Neural progenitor cell (in vitro differentiated cells): Measurements from ENCODE around the gene KCNQ1. TPM values are rescaled to one million over a fixed set of nuclear protein-coding genes. Genes with fewer than 3 reads are reported as not detected.

Experiments used
- DNase-seq: peaks from one replicate; pipeline ENCODE4 v3.0.0-alpha.2; 2016; ENCODE audit warnings: low spot score
- H2AFZ ChIP-seq: fragments of 200-600 bp; sonication (generic); replicated peaks from 2 replicates; pipeline ENCODE4 v1.6.1; 2016; ENCODE audit warnings: antibody characterized with exemption
- H3F3A ChIP-seq: fragments of 200-600 bp; sonication (generic); 2 replicates; pipeline ENCODE4 v1.6.1; 2016; ENCODE audit warnings: antibody characterized with exemption, low read depth
- H3K27ac ChIP-seq: fragments of 200-600 bp; sonication (generic); 2 replicates; pipeline ENCODE4 v1.5.1; 2016; ENCODE audit warnings: mild to moderate bottlenecking
- H3K27me3 ChIP-seq: fragments of 200-600 bp; sonication (generic); 2 replicates; pipeline ENCODE4 v1.6.1; 2016; ENCODE audit warnings: mild to moderate bottlenecking, moderate library complexity
- H3K36me3 ChIP-seq: fragments of 200-600 bp; sonication (generic); 2 replicates; pipeline ENCODE4 v1.5.1; 2016
- H3K4me1 ChIP-seq: fragments of 200-600 bp; sonication (generic); 2 replicates; pipeline ENCODE4 v1.6.1; 2016; ENCODE audit warnings: mixed run types
- H3K4me2 ChIP-seq: fragments of 200-600 bp; sonication (generic); 2 replicates; pipeline ENCODE4 v1.6.1; 2016
- H3K4me3 ChIP-seq: fragments of 200-600 bp; sonication (generic); 2 replicates; pipeline ENCODE4 v1.5.1; 2016
- H3K79me2 ChIP-seq: fragments of 200-600 bp; sonication (generic); 2 replicates; pipeline ENCODE4 v1.6.1; 2016; ENCODE audit warnings: low read depth
- H3K9ac ChIP-seq: fragments of 200-600 bp; sonication (generic); 2 replicates; pipeline ENCODE4 v1.6.1; 2016
- H3K9me3 ChIP-seq: fragments of 200-600 bp; sonication (generic); 2 replicates; pipeline ENCODE4 v1.5.1; 2016; ENCODE audit warnings: low read depth
- H4K20me1 ChIP-seq: fragments of 200-600 bp; sonication (generic); 2 replicates; pipeline ENCODE4 v1.6.1; 2016; ENCODE audit warnings: low read depth
- H3K27ac Mint-ChIP-seq: 3 replicates; pipeline ENCODE4 v1.8.0; 2021; ENCODE audit warnings: mixed read lengths
- H3K27me3 Mint-ChIP-seq: 2 replicates; pipeline ENCODE4 v1.8.0; 2022; ENCODE audit warnings: low read depth, mild to moderate bottlenecking, inconsistent platforms, moderate library complexity, mixed read lengths; ENCODE audit not compliant: insufficient read depth
- H3K36me3 Mint-ChIP-seq: 3 replicates; pipeline ENCODE4 v1.8.0; 2021; ENCODE audit warnings: mixed read lengths
- H3K4me1 Mint-ChIP-seq: 3 replicates; pipeline ENCODE4 v1.8.0; 2021; ENCODE audit warnings: mixed read lengths
- H3K4me3 Mint-ChIP-seq: 3 replicates; pipeline ENCODE4 v1.8.0; 2021; ENCODE audit warnings: mild to moderate bottlenecking, moderate library complexity, mixed read lengths
- H3K9me3 Mint-ChIP-seq: 3 replicates; pipeline ENCODE4 v1.8.0; 2020; ENCODE audit warnings: mixed read lengths
- EZH2 ChIP-seq: fragments of 200-600 bp; sonication (generic); IDR thresholded peaks from 2 replicates; pipeline ENCODE4 v1.6.1; 2017; ENCODE audit warnings: antibody characterized with exemption, mild to moderate bottlenecking, moderate library complexity
- EZH2phosphoT487 ChIP-seq: fragments of 200-600 bp; sonication (generic); IDR thresholded peaks from 2 replicates; pipeline ENCODE4 v1.6.1; 2017; ENCODE audit warnings: antibody characterized with exemption
- total RNA-seq: library from RNA; depleted of rRNA; stranded (reverse); fragments of >200 nt; gene quantifications from 2 replicates; pipeline ENCODE4 v1.2.3, GENCODE V29; 2015; ENCODE audit warnings: low replicate concordance
- TF ChIP-seq, protein P1 (sequence below): fragments of 200-600 bp; sonication (generic); IDR thresholded peaks from 2 replicates; pipeline ENCODE4 v1.5.1; 2017; ENCODE audit warnings: antibody characterized with exemption, mild to moderate bottlenecking

The KCNQ1 gene
- total RNA-seq, 1 donor from 2014 or later, result 0.11 TPM

DNA sequence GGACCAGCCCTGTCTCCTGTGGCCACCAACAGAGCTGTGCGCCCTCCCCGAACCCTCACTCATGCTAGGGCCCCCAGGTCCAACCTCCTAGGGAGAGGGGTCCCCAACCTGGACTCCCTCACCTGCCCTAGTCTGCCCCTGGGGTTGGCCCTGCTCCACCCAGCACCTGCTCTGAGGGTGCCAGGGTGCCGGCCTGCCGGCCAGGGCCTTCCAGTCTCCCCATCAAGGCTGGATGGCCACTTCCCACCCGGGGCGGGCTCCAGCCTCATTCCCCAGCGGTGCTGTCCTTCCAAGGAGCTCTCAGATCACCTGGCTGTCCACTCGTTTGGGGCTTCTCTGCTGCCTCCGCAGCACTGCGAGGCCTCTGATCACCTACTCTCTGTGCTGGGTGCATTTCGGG is 401.7 kb downstream of the KCNQ1 start:
- no peak overlapping the region for H3K4me3 Mint-ChIP-seq
- no peaks in the 10 kb centered on the region for H3K9me3 ChIP-seq
- H3F3A ChIP-seq, result no peaks in the 10 kb centered on the region
- H3K4me1 Mint-ChIP-seq, result peaks cover 32% of the 10 kb centered on the region
- no peaks in the 10 kb centered on the region for H3K36me3 ChIP-seq
- H3K27me3 ChIP-seq, result no peaks in the 10 kb centered on the region
- H3K27me3 Mint-ChIP-seq, result peaks cover 6% of the 10 kb centered on the region
- no peaks in the 10 kb centered on the region for H4K20me1 ChIP-seq
- H3K4me1 ChIP-seq, result peaks cover 23% of the 10 kb centered on the region
- no peak overlapping the region for H3K4me3 ChIP-seq
- H3K27ac Mint-ChIP-seq, result peak overlapping the region; percentile 79
- no peaks in the 10 kb centered on the region for H3K9me3 Mint-ChIP-seq
- H3K36me3 Mint-ChIP-seq, result no peaks in the 10 kb centered on the region
- no peak for DNase-seq
- no peak overlapping the region for H3K9ac ChIP-seq
- H3K4me2 ChIP-seq, result no peak overlapping the region
- no peaks in the 10 kb centered on the region for H3K79me2 ChIP-seq
- TF ChIP-seq EZH2 (no peak), EZH2phosphoT487 (no peak)
- TF ChIP-seq, protein P1, sequence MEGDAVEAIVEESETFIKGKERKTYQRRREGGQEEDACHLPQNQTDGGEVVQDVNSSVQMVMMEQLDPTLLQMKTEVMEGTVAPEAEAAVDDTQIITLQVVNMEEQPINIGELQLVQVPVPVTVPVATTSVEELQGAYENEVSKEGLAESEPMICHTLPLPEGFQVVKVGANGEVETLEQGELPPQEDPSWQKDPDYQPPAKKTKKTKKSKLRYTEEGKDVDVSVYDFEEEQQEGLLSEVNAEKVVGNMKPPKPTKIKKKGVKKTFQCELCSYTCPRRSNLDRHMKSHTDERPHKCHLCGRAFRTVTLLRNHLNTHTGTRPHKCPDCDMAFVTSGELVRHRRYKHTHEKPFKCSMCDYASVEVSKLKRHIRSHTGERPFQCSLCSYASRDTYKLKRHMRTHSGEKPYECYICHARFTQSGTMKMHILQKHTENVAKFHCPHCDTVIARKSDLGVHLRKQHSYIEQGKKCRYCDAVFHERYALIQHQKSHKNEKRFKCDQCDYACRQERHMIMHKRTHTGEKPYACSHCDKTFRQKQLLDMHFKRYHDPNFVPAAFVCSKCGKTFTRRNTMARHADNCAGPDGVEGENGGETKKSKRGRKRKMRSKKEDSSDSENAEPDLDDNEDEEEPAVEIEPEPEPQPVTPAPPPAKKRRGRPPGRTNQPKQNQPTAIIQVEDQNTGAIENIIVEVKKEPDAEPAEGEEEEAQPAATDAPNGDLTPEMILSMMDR, result no peak
- H2AFZ ChIP-seq, result no peak overlapping the region
- no peak overlapping the region for H3K27ac ChIP-seq

GRCh38 chr11:2847561-2847960 is 402.8 kb downstream of the KCNQ1 start:
- Histone ChIP-seq H3K27ac (no peak overlapping the region), H3K9ac (no peak overlapping the region), H3K79me2 (no peaks in the 10 kb centered on the region), H3K4me2 (no peak overlapping the region), H3K36me3 (no peaks in the 10 kb centered on the region), H3K4me1 (peaks cover 24% of the 10 kb centered on the region), H3K27me3 (no peaks in the 10 kb centered on the region), H3K9me3 (no peaks in the 10 kb centered on the region), H3F3A (no peaks in the 10 kb centered on the region), H2AFZ (no peak overlapping the region), H4K20me1 (no peaks in the 10 kb centered on the region), H3K4me3 (no peak overlapping the region)
- no peak for DNase-seq
- no peaks in the 10 kb centered on the region for H3K36me3 Mint-ChIP-seq
- peaks cover 40% of the 10 kb centered on the region for H3K4me1 Mint-ChIP-seq
- no peak overlapping the region for H3K4me3 Mint-ChIP-seq
- peaks cover 6% of the 10 kb centered on the region for H3K27me3 Mint-ChIP-seq
- no peaks in the 10 kb centered on the region for H3K9me3 Mint-ChIP-seq
- TF ChIP-seq EZH2phosphoT487, result no peak
- TF ChIP-seq, protein P1, result no peak
- no peak for TF ChIP-seq EZH2
- H3K27ac Mint-ChIP-seq, result peak overlapping the region; percentile 74

DNA sequence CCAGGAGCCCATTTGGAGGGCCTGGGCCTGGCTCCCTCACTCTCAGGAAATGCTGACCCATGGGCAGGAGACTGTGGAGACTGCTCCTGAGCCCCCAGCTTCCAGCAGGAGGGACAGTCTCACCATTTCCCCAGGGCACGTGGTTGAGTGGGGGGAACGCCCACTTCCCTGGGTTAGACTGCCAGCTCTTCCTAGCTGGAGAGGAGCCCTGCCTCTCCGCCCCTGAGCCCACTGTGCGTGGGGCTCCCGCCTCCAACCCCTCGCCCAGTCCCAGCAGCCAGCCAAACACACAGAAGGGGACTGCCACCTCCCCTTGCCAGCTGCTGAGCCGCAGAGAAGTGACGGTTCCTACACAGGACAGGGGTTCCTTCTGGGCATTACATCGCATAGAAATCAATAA is 403.7 kb downstream of the KCNQ1 start:
- Histone ChIP-seq H3K79me2 (no peaks in the 10 kb centered on the region), H3K9me3 (no peaks in the 10 kb centered on the region), H3K27me3 (no peaks in the 10 kb centered on the region), H3K36me3 (no peaks in the 10 kb centered on the region), H3K9ac (no peak overlapping the region), H3K4me3 (no peak overlapping the region), H3F3A (no peaks in the 10 kb centered on the region), H3K4me2 (no peak overlapping the region), H3K27ac (no peak overlapping the region), H2AFZ (no peak overlapping the region), H3K4me1 (peaks cover 24% of the 10 kb centered on the region), H4K20me1 (no peaks in the 10 kb centered on the region)
- no peaks in the 10 kb centered on the region for H3K36me3 Mint-ChIP-seq
- peaks cover 42% of the 10 kb centered on the region for H3K4me1 Mint-ChIP-seq
- no peak for DNase-seq
- TF ChIP-seq, protein P1, result no peak
- TF ChIP-seq EZH2, result no peak
- no peak for TF ChIP-seq EZH2phosphoT487
- peak overlapping the region; percentile 31 for H3K4me3 Mint-ChIP-seq
- no peaks in the 10 kb centered on the region for H3K9me3 Mint-ChIP-seq
- peak overlapping the region; percentile 78 for H3K27ac Mint-ChIP-seq
- peaks cover 6% of the 10 kb centered on the region for H3K27me3 Mint-ChIP-seq
